BLaER1 (cell line): ENCODE results near the gene KCNIP4.

Experiments used
- H3K27ac ChIP-seq: shearing (Covaris generic); formaldehyde crosslinking; 2 replicates; pipeline ENCODE4 v1.8.1; 2022
- H3K27me3 ChIP-seq: shearing (Covaris generic); formaldehyde crosslinking; 2 replicates; pipeline ENCODE4 v1.8.1; 2022
- H3K36me3 ChIP-seq: shearing (Covaris generic); formaldehyde crosslinking; 2 replicates; pipeline ENCODE4 v1.8.1; 2022
- H3K4me1 ChIP-seq: shearing (Covaris generic); formaldehyde crosslinking; 2 replicates; pipeline ENCODE4 v1.8.1; 2022
- H3K4me2 ChIP-seq: shearing (Covaris generic); formaldehyde crosslinking; 2 replicates; pipeline ENCODE4 v1.8.1; 2022
- H3K4me3 ChIP-seq: shearing (Covaris generic); formaldehyde crosslinking; 2 replicates; pipeline ENCODE4 v1.8.1; 2022
- H3K9ac ChIP-seq: shearing (Covaris generic); formaldehyde crosslinking; 2 replicates; pipeline ENCODE4 v1.8.1; 2022
- H3K9me3 ChIP-seq: shearing (Covaris generic); formaldehyde crosslinking; 2 replicates; pipeline ENCODE4 v1.8.1; 2022
- H4K20me1 ChIP-seq: shearing (Covaris generic); formaldehyde crosslinking; 2 replicates; pipeline ENCODE4 v1.8.1; 2022
- Cebpa-rat ChIP-seq: shearing (Covaris generic); IDR thresholded peaks from 2 replicates; pipeline ENCODE4 v1.8.1; 2022

Gene KCNIP4

DNA sequence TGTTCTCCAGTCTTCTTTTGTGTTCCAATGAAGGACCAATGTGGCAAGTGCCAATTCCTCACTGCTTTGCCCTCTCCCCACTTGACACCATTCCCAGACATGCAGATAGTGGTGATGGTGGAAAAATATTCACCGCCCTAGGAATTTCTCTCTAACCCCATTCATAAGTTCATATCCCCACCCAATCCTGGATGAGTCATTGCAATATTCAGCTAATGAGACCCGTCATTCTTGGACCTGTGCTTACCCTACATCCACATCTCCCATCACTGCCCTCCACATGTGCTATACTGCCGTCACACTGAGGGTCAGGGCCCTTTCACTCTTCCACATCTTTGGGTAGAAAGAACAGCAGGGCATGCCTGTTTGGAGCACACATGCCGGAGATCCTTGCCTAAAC, 199.2 kb downstream of the KCNIP4 start:
- Histone ChIP-seq H4K20me1 (no peaks in the 10 kb centered on the region), H3K4me1 (no peaks in the 10 kb centered on the region), H3K4me3 (no peak overlapping the region), H3K9ac (no peak overlapping the region), H3K36me3 (no peaks in the 10 kb centered on the region), H3K27me3 (no peaks in the 10 kb centered on the region), H3K4me2 (no peak overlapping the region), H3K27ac (no peak overlapping the region), H3K9me3 (no peaks in the 10 kb centered on the region)
- TF ChIP-seq Cebpa-rat: no peak

DNA sequence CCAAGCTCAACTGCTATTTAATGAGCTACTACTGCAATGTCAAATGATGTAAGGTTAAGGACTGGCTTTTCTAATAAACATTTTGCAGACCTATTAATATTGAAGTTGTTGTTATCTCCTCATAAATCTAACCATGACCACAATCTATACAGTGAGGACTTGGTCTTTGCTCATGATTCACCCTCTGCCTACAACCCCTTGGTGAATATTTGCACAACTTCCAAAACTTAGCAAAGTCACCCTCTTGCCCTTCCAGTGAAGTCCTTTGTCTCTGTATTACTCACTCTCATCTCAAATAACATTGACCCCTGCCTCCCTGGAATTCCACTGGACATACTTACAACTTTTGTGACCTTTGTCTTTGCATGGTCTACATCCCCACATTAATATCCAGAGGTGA, 204.5 kb downstream of the KCNIP4 start:
- no peak overlapping the region for H3K4me2 ChIP-seq
- H4K20me1 ChIP-seq: no peaks in the 10 kb centered on the region
- H3K9me3 ChIP-seq: no peaks in the 10 kb centered on the region
- H3K4me1 ChIP-seq: no peaks in the 10 kb centered on the region
- H3K27me3 ChIP-seq: no peaks in the 10 kb centered on the region
- no peaks in the 10 kb centered on the region for H3K36me3 ChIP-seq
- H3K27ac ChIP-seq: no peak overlapping the region
- H3K9ac ChIP-seq: no peak overlapping the region
- no peak overlapping the region for H3K4me3 ChIP-seq
- TF ChIP-seq Cebpa-rat: no peak

DNA sequence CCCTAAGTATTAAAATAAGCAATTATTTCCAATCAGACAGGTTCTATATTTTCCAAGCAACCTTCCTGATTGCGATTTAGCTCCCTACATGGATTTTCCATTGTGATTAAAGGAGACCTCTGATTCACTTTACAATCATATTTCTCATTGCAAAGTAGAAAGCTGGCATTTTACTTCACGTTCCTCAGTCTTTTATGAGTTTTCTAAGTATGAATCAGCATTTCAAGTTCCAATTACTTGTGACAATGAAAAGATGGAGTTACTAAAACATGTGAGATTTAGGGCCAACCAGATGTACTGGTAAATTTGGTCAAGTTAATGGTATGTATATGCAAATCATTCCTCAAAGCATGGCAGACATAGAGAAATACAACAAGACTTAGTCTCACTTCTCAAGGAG, 206.2 kb downstream of the KCNIP4 start:
- no peaks in the 10 kb centered on the region for H4K20me1 ChIP-seq
- no peaks in the 10 kb centered on the region for H3K36me3 ChIP-seq
- TF ChIP-seq Cebpa-rat: no peak
- no peak overlapping the region for H3K4me3 ChIP-seq
- H3K4me1 ChIP-seq: no peaks in the 10 kb centered on the region
- H3K27me3 ChIP-seq: no peaks in the 10 kb centered on the region
- no peak overlapping the region for H3K9ac ChIP-seq
- H3K9me3 ChIP-seq: no peaks in the 10 kb centered on the region
- no peak overlapping the region for H3K4me2 ChIP-seq
- no peak overlapping the region for H3K27ac ChIP-seq

DNA sequence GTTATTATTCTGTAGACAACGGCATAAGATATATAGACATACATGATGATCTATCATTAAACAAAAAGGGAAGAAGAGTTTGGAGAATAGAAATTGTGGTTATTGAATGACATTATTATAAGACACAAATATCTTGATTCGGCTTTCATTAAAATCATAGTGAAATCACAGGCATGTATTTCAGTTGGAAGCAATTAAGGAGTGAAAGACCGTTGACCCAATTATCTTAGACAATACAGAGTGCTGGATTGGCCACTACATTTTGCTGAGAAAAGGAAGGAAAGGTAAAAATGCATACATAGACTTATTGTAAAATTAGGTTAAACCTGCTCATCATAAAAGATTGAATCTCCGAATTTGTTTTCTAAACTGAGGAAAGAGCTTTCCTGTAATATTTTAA, 209.8 kb downstream of the KCNIP4 start:
- Histone ChIP-seq H3K27ac (no peak overlapping the region), H3K4me2 (no peak overlapping the region), H3K9me3 (no peaks in the 10 kb centered on the region), H4K20me1 (no peaks in the 10 kb centered on the region), H3K9ac (no peak overlapping the region), H3K4me3 (no peak overlapping the region), H3K36me3 (no peaks in the 10 kb centered on the region), H3K27me3 (no peaks in the 10 kb centered on the region), H3K4me1 (no peaks in the 10 kb centered on the region)
- no peak for TF ChIP-seq Cebpa-rat

DNA sequence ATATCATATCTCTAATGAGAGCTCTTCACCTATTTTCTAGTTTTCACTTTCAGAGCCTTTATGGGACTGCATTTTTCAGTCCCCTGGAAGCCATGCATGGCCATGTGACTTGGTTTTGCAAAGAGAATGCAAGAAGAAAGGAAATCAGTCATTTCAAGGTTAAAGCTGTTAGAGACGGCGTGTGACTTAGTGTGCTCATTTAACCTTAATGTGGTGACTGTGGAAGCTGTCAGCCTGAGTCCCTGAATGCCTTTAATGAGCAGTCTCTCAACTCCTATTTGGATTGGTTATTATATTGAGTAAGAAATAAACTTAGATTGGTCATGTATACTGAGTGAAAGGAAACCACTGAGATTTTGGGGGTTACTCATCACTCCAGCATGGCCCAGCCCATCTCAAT, 212.7 kb downstream of the KCNIP4 start:
- no peaks in the 10 kb centered on the region for H3K27me3 ChIP-seq
- no peaks in the 10 kb centered on the region for H4K20me1 ChIP-seq
- no peaks in the 10 kb centered on the region for H3K36me3 ChIP-seq
- no peaks in the 10 kb centered on the region for H3K4me1 ChIP-seq
- H3K4me2 ChIP-seq: no peak overlapping the region
- no peak for TF ChIP-seq Cebpa-rat
- no peaks in the 10 kb centered on the region for H3K9me3 ChIP-seq
- no peak overlapping the region for H3K4me3 ChIP-seq
- no peak overlapping the region for H3K27ac ChIP-seq
- H3K9ac ChIP-seq: no peak overlapping the region

DNA sequence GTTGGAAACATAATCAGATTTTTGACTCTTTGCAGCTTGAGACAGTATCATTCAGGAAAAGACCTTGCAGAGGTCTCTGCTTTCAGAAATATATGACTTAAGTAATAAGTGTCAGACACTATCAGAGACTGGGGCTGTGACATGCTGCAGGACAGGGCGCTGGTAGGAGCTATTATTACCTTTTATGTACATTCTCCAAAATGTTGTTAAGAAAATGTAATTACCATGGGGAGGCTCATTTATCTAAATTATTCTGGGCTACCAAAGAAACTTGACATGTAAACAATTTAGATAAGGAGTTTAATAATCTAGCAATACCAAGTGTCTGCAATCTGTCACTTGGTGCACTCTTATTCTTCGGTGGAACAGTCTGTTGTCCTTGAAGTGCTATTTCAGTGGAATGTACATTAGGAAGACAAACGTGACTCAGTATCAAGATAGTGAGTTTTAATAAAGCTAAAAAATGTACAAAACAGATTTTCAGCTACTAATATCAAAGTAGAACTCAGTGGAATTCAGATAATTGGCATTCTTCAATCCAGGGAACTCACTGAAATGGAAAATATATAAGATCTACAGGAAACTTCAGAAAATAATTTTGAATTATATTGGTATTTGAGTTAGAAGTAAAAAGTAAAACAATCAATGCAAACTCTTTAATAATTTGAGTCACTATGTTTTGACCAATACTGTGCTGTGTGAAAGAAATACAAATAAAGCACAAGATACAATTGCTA, 214.5 kb downstream of the KCNIP4 start:
- no peak for TF ChIP-seq Cebpa-rat
- Histone ChIP-seq H3K4me3 (no peak overlapping the region), H3K4me2 (no peak overlapping the region), H3K27me3 (no peaks in the 10 kb centered on the region), H3K4me1 (no peaks in the 10 kb centered on the region), H4K20me1 (no peaks in the 10 kb centered on the region), H3K9me3 (no peaks in the 10 kb centered on the region), H3K9ac (no peak overlapping the region), H3K27ac (no peak overlapping the region), H3K36me3 (no peaks in the 10 kb centered on the region)

DNA sequence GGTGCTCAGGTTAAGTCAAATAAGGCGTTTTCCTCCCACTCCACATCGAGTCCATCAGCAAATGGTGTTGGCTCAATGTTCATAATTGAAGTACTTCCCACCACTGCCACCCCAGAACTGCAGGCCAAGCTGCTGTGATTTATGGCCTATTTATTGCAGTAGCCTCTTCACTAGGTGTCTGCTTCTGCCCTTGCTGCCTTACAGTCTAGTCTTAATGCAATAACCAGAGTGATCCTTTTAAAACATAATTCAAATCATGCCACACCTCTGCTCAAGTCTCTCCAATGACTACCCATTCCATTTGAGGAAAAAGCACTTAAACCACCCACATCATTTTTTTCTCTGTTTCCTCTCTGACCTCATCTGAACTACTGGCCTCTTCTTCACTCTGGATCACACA, 220.3 kb downstream of the KCNIP4 start:
- Histone ChIP-seq H4K20me1 (no peaks in the 10 kb centered on the region), H3K9me3 (no peaks in the 10 kb centered on the region), H3K27ac (no peak overlapping the region), H3K9ac (no peak overlapping the region), H3K4me3 (no peak overlapping the region), H3K4me2 (no peak overlapping the region), H3K27me3 (no peaks in the 10 kb centered on the region), H3K4me1 (no peaks in the 10 kb centered on the region), H3K36me3 (no peaks in the 10 kb centered on the region)
- no peak for TF ChIP-seq Cebpa-rat

DNA sequence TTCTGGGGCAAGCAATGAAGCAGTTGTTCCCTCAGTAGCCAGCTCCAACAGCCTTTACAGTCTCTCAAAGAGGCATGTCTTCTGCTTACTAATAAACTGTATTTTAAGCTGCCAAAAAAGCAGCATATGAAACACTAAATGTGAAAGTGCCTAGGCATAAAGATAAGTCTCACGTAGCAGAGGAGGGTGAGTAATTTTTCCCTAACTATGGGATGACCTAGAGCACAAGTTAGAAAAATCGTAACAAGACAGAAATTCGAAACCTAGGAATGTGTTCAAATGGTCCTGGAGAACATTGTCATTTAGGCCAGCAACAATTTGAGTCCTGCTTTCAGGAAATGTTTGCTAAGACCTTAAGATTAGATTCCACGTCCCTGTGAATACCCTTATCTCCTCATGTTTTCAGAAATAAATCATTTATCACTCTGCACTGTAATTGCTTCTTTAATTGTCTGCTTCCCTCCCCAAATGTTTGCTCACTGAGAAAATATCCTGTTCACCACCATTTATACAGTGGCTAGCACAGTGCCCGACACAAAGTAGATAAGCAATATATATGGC, 222.2 kb downstream of the KCNIP4 start:
- Histone ChIP-seq H3K9ac (no peak overlapping the region), H3K4me3 (no peak overlapping the region), H3K36me3 (no peaks in the 10 kb centered on the region), H3K4me2 (no peak overlapping the region), H4K20me1 (no peaks in the 10 kb centered on the region), H3K4me1 (no peaks in the 10 kb centered on the region), H3K9me3 (no peaks in the 10 kb centered on the region), H3K27ac (no peak overlapping the region), H3K27me3 (no peaks in the 10 kb centered on the region)
- no peak for TF ChIP-seq Cebpa-rat

DNA sequence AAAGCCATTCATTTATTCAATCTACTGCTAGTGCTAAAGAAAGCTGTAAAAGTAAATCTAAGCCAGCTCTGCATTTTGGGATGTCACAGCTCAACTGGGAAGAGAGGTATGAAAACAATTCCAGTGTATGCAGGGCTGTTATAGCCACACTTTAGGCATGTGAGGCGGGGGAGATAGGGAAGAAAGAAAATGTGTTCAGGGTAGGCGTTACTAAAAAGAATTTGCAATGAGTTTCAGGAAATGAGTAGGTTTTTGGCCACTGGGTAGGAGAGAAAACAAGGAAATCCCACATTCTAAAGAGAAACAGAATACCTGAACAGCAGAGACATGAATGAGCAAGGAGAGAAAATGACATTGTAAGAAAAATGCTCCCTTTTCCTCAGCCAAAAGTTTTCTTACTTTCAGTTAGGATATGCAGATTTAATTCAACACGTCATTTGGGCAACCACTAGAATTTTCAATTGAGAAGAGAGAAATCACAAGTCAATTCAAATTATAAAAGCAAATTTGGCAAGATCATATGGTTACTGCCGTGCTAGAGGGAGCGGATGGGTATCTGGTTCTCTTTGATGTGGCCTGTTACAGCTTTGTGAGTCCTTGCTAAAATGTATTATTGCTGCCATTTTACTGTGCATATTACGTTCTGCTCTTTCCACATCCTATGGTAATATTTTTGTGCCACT, 226.3 kb downstream of the KCNIP4 start:
- Histone ChIP-seq H3K9me3 (no peaks in the 10 kb centered on the region), H3K36me3 (no peaks in the 10 kb centered on the region), H3K4me1 (no peaks in the 10 kb centered on the region), H4K20me1 (no peaks in the 10 kb centered on the region), H3K27ac (no peak overlapping the region), H3K4me2 (no peak overlapping the region), H3K9ac (no peak overlapping the region), H3K4me3 (no peak overlapping the region), H3K27me3 (no peaks in the 10 kb centered on the region)
- TF ChIP-seq Cebpa-rat: no peak

DNA sequence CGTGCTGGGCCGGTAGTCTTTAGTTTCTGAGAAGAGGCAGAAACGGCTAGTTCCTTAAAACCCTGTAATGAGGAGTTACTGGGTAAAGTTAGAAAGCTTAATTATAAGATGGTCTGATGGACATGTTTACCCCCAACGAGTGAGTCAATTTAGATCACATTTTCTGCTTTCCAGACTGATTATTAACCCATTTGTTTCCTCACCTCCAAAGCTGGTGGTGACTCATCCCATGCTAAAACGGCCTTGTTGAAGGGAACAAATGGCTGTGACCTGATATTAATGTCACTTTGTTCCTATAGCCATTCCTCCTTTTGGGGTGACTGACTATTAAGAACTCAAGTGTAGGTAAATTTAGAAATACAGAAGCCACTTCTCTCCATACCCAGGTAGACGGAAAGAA, 232.0 kb downstream of the KCNIP4 start:
- H3K4me3 ChIP-seq: no peak overlapping the region
- no peaks in the 10 kb centered on the region for H3K9me3 ChIP-seq
- no peak for TF ChIP-seq Cebpa-rat
- no peaks in the 10 kb centered on the region for H3K4me1 ChIP-seq
- no peak overlapping the region for H3K9ac ChIP-seq
- H3K27me3 ChIP-seq: no peaks in the 10 kb centered on the region
- H3K27ac ChIP-seq: no peak overlapping the region
- no peaks in the 10 kb centered on the region for H3K36me3 ChIP-seq
- H3K4me2 ChIP-seq: no peak overlapping the region
- no peaks in the 10 kb centered on the region for H4K20me1 ChIP-seq
